SK-N-SH (cell line): ENCODE data around the gene CCDC9. TPM values are rescaled to one million over a fixed set of nuclear protein-coding genes. Genes with fewer than 3 reads are reported as not detected.

Experiments used
- CTCF ChIA-PET: fragments of 300-600, 350-600 bp; formaldehyde crosslinking; extraction: SDS; loops from one replicate; lab custom pipeline; 2021; lab: Yijun Ruan, JAX
- POLR2A ChIA-PET: fragments of 350-600 bp; sonication (Branson Sonifier 250); formaldehyde crosslinking; extraction: SDS; loops from one replicate; lab custom pipeline; 2020; ENCODE audit warnings: antibody characterized with exemption, inconsistent platforms; lab: Yijun Ruan, JAX
- DNase-seq: peaks from one replicate; pipeline ENCODE4 v3.0.0; 2012
- H2AFZ ChIP-seq: fragments of 200-600 bp; sonication (generic); 2 replicates; pipeline ENCODE4 v1.8.1; 2016; ENCODE audit warnings: antibody characterized with exemption, mild to moderate bottlenecking, low read depth
- H3F3A ChIP-seq: fragments of 200-600 bp; sonication (generic); replicated peaks from 2 replicates; pipeline ENCODE3; 2016; ENCODE audit warnings: antibody characterized with exemption, mild to moderate bottlenecking; ENCODE audit not compliant: insufficient read depth
- H3K27ac ChIP-seq, 2 experiments: fragments of 200-500 bp in 1 of 2; fragments of 200-600 bp in 1 of 2; sonication (Bioruptor generic) in 1 of 2; sonication (generic), shearing (Covaris generic) in 1 of 2; 2 replicates each; pipeline versions ENCODE4 v1.5.1 to v1.6.1; 2014 to 2016; ENCODE audit warnings: low read depth in 2 of 2, inconsistent platforms in 1 of 2, low read length in 1 of 2, mild to moderate bottlenecking in 1 of 2, mixed read lengths in 1 of 2
- H3K27me3 ChIP-seq: fragments of 200-600 bp; sonication (generic), shearing (Covaris generic); 2 replicates; pipeline ENCODE4 v1.6.1; 2016; ENCODE audit warnings: mixed run types; ENCODE audit not compliant: insufficient read depth
- H3K36me3 ChIP-seq, 2 experiments: fragments of 200-500 bp in 1 of 2; fragments of 200-600 bp in 1 of 2; sonication (Bioruptor generic) in 1 of 2; sonication (generic) in 1 of 2; replicated peaks in 1 of 2; 2 replicates each; pipeline versions ENCODE3 to v1.5.1; 2014 to 2016; ENCODE audit warnings: low read length in 1 of 2, mild to moderate bottlenecking in 1 of 2; ENCODE audit not compliant: insufficient read depth in 2 of 2, control insufficient read depth in 1 of 2
- H3K4me1 ChIP-seq, 2 experiments: fragments of 200-500 bp in 1 of 2; fragments of 200-600 bp in 1 of 2; sonication (Bioruptor generic) in 1 of 2; sonication (generic), shearing (Covaris generic) in 1 of 2; 2 replicates each; pipeline versions ENCODE4 v1.5.1 to v1.6.1; 2014 to 2016; ENCODE audit warnings: low read depth in 1 of 2, low read length in 1 of 2, mixed run types in 1 of 2; ENCODE audit not compliant: insufficient read depth in 2 of 2, control insufficient read depth in 1 of 2
- H3K4me2 ChIP-seq: fragments of 200-600 bp; sonication (generic), shearing (Covaris generic); 2 replicates; pipeline ENCODE4 v1.6.1; 2017; ENCODE audit warnings: mixed run types
- H3K4me3 ChIP-seq, 2 experiments: fragments of 200-500 bp in 1 of 2; fragments of 200-600 bp in 1 of 2; sonication (Bioruptor generic) in 1 of 2; sonication (generic), shearing (Covaris generic) in 1 of 2; 2 replicates each; pipeline versions ENCODE4 v1.5.1 to v1.8.1; 2014 to 2016; ENCODE audit warnings: low read depth in 2 of 2, inconsistent platforms in 1 of 2, low read length in 1 of 2, mild to moderate bottlenecking in 1 of 2, mixed read lengths in 1 of 2, moderate library complexity in 1 of 2
- H3K79me2 ChIP-seq: fragments of 200-600 bp; sonication (generic); 2 replicates; pipeline ENCODE4 v1.8.1; 2017; ENCODE audit warnings: mild to moderate bottlenecking; ENCODE audit not compliant: insufficient read depth
- H3K9ac ChIP-seq: fragments of 200-600 bp; sonication (generic); 2 replicates; pipeline ENCODE4 v1.6.1; 2017; ENCODE audit warnings: mixed run types
- H3K9me2 ChIP-seq: fragments of 200-600 bp; sonication (generic); 2 replicates; pipeline ENCODE4 v1.6.1; 2017; ENCODE audit warnings: mixed run types
- H3K9me3 ChIP-seq: fragments of 200-600 bp; sonication (generic); 2 replicates; pipeline ENCODE4 v1.6.1; 2017; ENCODE audit warnings: mixed run types, mild to moderate bottlenecking, moderate library complexity
- H4K20me1 ChIP-seq: fragments of 200-600 bp; sonication (generic); 2 replicates; pipeline ENCODE4 v1.6.1; 2017; ENCODE audit warnings: mild to moderate bottlenecking, mixed run types; ENCODE audit not compliant: insufficient read depth
- EZH2phosphoT487 ChIP-seq: fragments of 200-600 bp; sonication (generic); IDR thresholded peaks from 2 replicates; pipeline ENCODE4 v1.6.1; 2017; ENCODE audit warnings: low read depth, mixed run types, mild to moderate bottlenecking, antibody characterized with exemption, moderate library complexity, borderline replicate concordance
- FOSL2 ChIP-seq: IDR thresholded peaks from 2 replicates; pipeline ENCODE4 v1.4.0; 2012; ENCODE audit warnings: low read depth, mild to moderate bottlenecking, moderate library complexity, borderline replicate concordance
- GABPA ChIP-seq: IDR thresholded peaks from 2 replicates; pipeline ENCODE4 v1.4.0; 2012; ENCODE audit warnings: low read depth, mild to moderate bottlenecking
- IRF3 ChIP-seq: fragments of 150-350 bp; IDR thresholded peaks from 2 replicates; pipeline ENCODE4 v1.6.1; 2016; ENCODE audit warnings: mild to moderate bottlenecking, low read depth, low read length
- MEF2A ChIP-seq: IDR thresholded peaks from 2 replicates; pipeline ENCODE4 v1.4.0; 2012; ENCODE audit warnings: low read depth, borderline replicate concordance
- RAD21 ChIP-seq: IDR thresholded peaks from 2 replicates; pipeline ENCODE4 v1.6.1; 2012; ENCODE audit warnings: mild to moderate bottlenecking, low read length
- RXRA ChIP-seq: IDR thresholded peaks from 2 replicates; pipeline ENCODE4 v1.4.0; 2012; ENCODE audit warnings: low read depth, mild to moderate bottlenecking, borderline replicate concordance
- YY1 ChIP-seq: IDR thresholded peaks from 2 replicates; pipeline ENCODE4 v1.4.0; 2012; ENCODE audit warnings: low read depth, mild to moderate bottlenecking
- ZBTB33 ChIP-seq: IDR thresholded peaks from 2 replicates; pipeline ENCODE4 v1.4.0; 2012; ENCODE audit warnings: low read depth, borderline replicate concordance
- WGBS: methylation state at CpG from one replicate; pipeline ENCODE4 v1.1.6; 2017; ENCODE audit warnings: low lambda C conversion rate; 5-methylcytosine and 5-hydroxymethylcytosine counted together
- polyA plus RNA-seq, 3 experiments: library from polyadenylated mRNA; depleted of rRNA; stranded (reverse); fragments of >200 nt; gene quantifications; 2 replicates each; pipeline ENCODE4 v1.2.3, GENCODE V29; 2012
- TF ChIP-seq, protein P1 (sequence below): IDR thresholded peaks from 2 replicates; pipeline ENCODE4 v1.6.1; 2012; ENCODE audit warnings: mild to moderate bottlenecking, low read depth, low read length, moderate library complexity
- TF ChIP-seq, protein P2 (sequence below): fragments of 200-600 bp; sonication (generic); IDR thresholded peaks from 2 replicates; pipeline ENCODE4 v1.6.1; 2017; ENCODE audit warnings: antibody characterized with exemption, mild to moderate bottlenecking, moderate library complexity

CCDC9 gene
- polyA plus RNA-seq, 1 of the 3 experiments (the other 2 are of a cell fraction) = 12.4 TPM

DNA sequence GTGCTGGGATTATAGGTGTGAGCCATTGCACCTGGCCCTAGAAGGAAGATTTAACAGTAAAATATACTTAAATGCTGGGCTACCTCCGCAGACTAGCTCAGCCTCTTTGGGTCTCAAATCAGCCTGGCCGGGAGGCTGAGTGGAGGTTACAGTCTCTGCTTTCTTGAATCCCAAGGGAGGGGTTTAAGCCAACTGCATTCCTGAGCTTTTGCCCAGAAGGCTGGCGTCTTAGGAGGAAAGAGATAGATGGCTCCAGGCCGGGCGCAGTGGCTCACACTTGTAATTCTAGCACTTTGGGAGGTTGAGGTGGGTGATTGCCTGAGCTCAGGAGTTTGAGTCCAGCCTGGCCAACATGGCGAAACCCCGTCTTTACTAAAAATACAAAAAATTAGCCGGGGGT lies 52.7 kb downstream of the CCDC9 start:
- Histone ChIP-seq H2AFZ (no peak overlapping the region), H3K27me3 (peaks cover 24% of the 10 kb centered on the region), H3K4me1 (peaks cover 0 to 4% of the 10 kb centered on the region in 2 experiments; a peak in 2 of 4 replicates), H3K36me3 (no peaks in the 10 kb centered on the region), H3F3A (peaks cover 13% of the 10 kb centered on the region), H3K9me3 (no peaks in the 10 kb centered on the region), H3K27ac (no peak overlapping the region), H3K9me2 (no peaks in the 10 kb centered on the region), H3K9ac (no peak overlapping the region), H4K20me1 (no peaks in the 10 kb centered on the region), H3K79me2 (no peaks in the 10 kb centered on the region), H3K4me2 (no peak overlapping the region), H3K4me3 (no peak overlapping the region)
- no peak for DNase-seq
- ChIA-PET POLR2A (no interaction called here), CTCF (interaction anchor here (0.8 to 3.2 kb wide), 4 partner anchors 13 to 127 kb away, joined by 3 to 19 read pairs (median 6); partner anchors contain the start of gene DHX34)
- TF ChIP-seq ZBTB33 (no peak), EZH2phosphoT487 (no peak), RXRA (no peak), IRF3 (no peak), RAD21 (no peak), GABPA (no peak), FOSL2 (no peak), YY1 (no peak), MEF2A (no peak)
- TF ChIP-seq, protein P1, sequence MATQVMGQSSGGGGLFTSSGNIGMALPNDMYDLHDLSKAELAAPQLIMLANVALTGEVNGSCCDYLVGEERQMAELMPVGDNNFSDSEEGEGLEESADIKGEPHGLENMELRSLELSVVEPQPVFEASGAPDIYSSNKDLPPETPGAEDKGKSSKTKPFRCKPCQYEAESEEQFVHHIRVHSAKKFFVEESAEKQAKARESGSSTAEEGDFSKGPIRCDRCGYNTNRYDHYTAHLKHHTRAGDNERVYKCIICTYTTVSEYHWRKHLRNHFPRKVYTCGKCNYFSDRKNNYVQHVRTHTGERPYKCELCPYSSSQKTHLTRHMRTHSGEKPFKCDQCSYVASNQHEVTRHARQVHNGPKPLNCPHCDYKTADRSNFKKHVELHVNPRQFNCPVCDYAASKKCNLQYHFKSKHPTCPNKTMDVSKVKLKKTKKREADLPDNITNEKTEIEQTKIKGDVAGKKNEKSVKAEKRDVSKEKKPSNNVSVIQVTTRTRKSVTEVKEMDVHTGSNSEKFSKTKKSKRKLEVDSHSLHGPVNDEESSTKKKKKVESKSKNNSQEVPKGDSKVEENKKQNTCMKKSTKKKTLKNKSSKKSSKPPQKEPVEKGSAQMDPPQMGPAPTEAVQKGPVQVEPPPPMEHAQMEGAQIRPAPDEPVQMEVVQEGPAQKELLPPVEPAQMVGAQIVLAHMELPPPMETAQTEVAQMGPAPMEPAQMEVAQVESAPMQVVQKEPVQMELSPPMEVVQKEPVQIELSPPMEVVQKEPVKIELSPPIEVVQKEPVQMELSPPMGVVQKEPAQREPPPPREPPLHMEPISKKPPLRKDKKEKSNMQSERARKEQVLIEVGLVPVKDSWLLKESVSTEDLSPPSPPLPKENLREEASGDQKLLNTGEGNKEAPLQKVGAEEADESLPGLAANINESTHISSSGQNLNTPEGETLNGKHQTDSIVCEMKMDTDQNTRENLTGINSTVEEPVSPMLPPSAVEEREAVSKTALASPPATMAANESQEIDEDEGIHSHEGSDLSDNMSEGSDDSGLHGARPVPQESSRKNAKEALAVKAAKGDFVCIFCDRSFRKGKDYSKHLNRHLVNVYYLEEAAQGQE = no peak
- TF ChIP-seq, protein P2, sequence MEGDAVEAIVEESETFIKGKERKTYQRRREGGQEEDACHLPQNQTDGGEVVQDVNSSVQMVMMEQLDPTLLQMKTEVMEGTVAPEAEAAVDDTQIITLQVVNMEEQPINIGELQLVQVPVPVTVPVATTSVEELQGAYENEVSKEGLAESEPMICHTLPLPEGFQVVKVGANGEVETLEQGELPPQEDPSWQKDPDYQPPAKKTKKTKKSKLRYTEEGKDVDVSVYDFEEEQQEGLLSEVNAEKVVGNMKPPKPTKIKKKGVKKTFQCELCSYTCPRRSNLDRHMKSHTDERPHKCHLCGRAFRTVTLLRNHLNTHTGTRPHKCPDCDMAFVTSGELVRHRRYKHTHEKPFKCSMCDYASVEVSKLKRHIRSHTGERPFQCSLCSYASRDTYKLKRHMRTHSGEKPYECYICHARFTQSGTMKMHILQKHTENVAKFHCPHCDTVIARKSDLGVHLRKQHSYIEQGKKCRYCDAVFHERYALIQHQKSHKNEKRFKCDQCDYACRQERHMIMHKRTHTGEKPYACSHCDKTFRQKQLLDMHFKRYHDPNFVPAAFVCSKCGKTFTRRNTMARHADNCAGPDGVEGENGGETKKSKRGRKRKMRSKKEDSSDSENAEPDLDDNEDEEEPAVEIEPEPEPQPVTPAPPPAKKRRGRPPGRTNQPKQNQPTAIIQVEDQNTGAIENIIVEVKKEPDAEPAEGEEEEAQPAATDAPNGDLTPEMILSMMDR = no peak
- 53% methylated on average over 8 of the region's 8 CpGs for WGBS
